GM12892 (cell line): ENCODE data around the gene ODAD2.

Experiments
- POLR2A ChIP-seq: IDR thresholded peaks from 2 replicates; pipeline ENCODE4 v1.6.1; 2011; ENCODE audit warnings: low read depth, low read length, control low read depth
- POLR2AphosphoS5 ChIP-seq: IDR thresholded peaks from 2 replicates; pipeline ENCODE4 v1.6.1; 2011; ENCODE audit warnings: low read depth, low read length, control low read depth

DNA sequence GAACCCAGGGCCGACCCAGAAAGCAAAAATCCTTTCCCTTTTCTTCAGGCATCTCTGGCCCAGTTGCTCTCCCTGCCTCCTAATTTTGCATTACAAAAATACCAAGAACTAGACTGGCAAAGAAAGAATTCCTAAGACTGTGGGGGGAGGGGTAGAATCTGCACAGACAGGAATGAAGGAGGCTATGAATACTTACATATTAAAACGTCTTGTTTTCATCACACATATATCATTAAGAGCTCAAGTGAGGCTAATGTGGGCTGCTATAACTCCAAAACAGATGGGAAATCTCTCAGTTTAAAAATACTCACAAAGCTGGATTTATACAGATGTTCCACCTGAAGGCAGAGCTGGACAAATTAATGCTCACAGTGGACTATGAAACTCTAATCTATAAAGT lies 224.0 kb downstream of the ODAD2 start:
- no peak for TF ChIP-seq POLR2AphosphoS5
- no peak for TF ChIP-seq POLR2A
